HFFc6 (cell line): ENCODE results near the gene CDC20. TPM values are rescaled to one million over a fixed set of nuclear protein-coding genes. Genes with fewer than 3 reads are reported as not detected.

Experiments
- DNase-seq: peaks from one replicate; pipeline ENCODE4 v3.0.0-alpha.2; 2018
- H3K27ac Mint-ChIP-seq: 2 replicates; pipeline ENCODE4 v1.8.0; 2020; ENCODE audit warnings: mild to moderate bottlenecking, mixed read lengths
- H3K27me3 Mint-ChIP-seq: 2 replicates; pipeline ENCODE4 v1.8.0; 2021; ENCODE audit warnings: mild to moderate bottlenecking, moderate library complexity, mixed read lengths; ENCODE audit not compliant: insufficient read depth
- H3K36me3 Mint-ChIP-seq: 2 replicates; pipeline ENCODE4 v1.8.0; 2021; ENCODE audit warnings: low read depth, mixed read lengths
- H3K4me1 Mint-ChIP-seq: 2 replicates; pipeline ENCODE4 v1.8.0; 2020; ENCODE audit warnings: low read depth, mixed read lengths
- H3K4me3 Mint-ChIP-seq: 2 replicates; pipeline ENCODE4 v1.8.0; 2020; ENCODE audit warnings: mild to moderate bottlenecking, moderate library complexity, mixed read lengths
- H3K9me3 Mint-ChIP-seq: 2 replicates; pipeline ENCODE4 v1.8.0; 2020; ENCODE audit warnings: mild to moderate bottlenecking, mixed read lengths
- CTCF ChIP-seq: fragments of 200-600 bp; sonication (generic); IDR thresholded peaks from 2 replicates; pipeline ENCODE4 v1.5.0; 2021; ENCODE audit warnings: antibody characterized with exemption, mild to moderate bottlenecking
- total RNA-seq, 6 experiments: library from RNA; stranded (reverse); fragmentation: NEBNext Ultra II Directional; extraction: Animal tissue kit (Norgen Biotek cat#: 25700); gene quantifications; 2 replicates in 1 of 6; 3 replicates in 5 of 6; pipeline ENCODE4 v1.2.3, GENCODE V29; 2021

CDC20 gene
- total RNA-seq, 6 experiments from 2014 or later: 87.0 to 221 (median 183) TPM

- Mint-ChIP-seq H3K36me3 (peaks cover 5% of the 10 kb centered on the region; the same call in 1 of the 2 replicates), H3K27ac (no peak overlapping the region)
Observed at GRCh38 chr1:43352881-43353280, 5.9 kb upstream of the CDC20 start.

GRCh38 chr1:43354471-43354870, 4.3 kb upstream of the CDC20 start:
- Mint-ChIP-seq H3K27me3 (peaks cover 8% of the 10 kb centered on the region), H3K27ac (no peak overlapping the region), H3K4me1 (peaks cover 41% of the 10 kb centered on the region), H3K36me3 (peaks cover 7% of the 10 kb centered on the region; the same call in 1 of the 2 replicates), H3K4me3 (no peak overlapping the region), H3K9me3 (no peaks in the 10 kb centered on the region)
- no peak for DNase-seq
- no peak for TF ChIP-seq CTCF

More at GRCh38 chr1:43352881-43353280, 5.9 kb upstream of the CDC20 start:
- Mint-ChIP-seq H3K4me3 (no peak overlapping the region), H3K4me1 (peaks cover 43% of the 10 kb centered on the region), H3K27me3 (peaks cover 15% of the 10 kb centered on the region), H3K9me3 (no peaks in the 10 kb centered on the region)
- no peak for TF ChIP-seq CTCF
- DNase-seq: no peak

DNA sequence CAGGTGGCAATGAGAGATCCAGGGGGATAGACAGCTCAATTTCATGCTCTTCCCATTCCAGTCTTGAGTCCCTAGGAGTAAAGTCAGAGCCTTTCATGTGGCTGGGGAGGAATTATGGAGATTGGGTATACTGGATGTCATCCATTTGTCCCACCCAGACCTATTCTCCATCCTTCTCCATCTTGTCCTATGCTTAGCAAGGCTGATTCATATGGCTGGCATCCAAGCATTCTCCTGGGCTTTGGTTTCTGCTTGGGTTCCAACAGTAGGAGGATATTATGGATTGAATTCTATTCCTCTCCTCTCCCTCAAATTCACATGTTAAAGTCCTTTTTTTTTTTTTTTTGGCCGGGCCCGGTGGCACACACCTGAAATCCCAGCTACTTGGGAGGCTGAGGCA, 3.8 kb upstream of the CDC20 start:
- H3K36me3 Mint-ChIP-seq: peaks cover 11% of the 10 kb centered on the region; the same call in 1 of the 2 replicates
- peaks cover 8% of the 10 kb centered on the region; the same call in 1 of the 2 replicates for H3K27me3 Mint-ChIP-seq
- no peak for TF ChIP-seq CTCF
- H3K4me1 Mint-ChIP-seq: peaks cover 41% of the 10 kb centered on the region
- no peaks in the 10 kb centered on the region for H3K9me3 Mint-ChIP-seq
- no peak overlapping the region for H3K27ac Mint-ChIP-seq
- no peak for DNase-seq
- no peak overlapping the region for H3K4me3 Mint-ChIP-seq

- H3K27me3 Mint-ChIP-seq: peaks cover 10% of the 10 kb centered on the region
- H3K4me3 Mint-ChIP-seq: peak overlapping the region; percentile 95; the same call in 1 of the 2 replicates
- no peaks in the 10 kb centered on the region for H3K9me3 Mint-ChIP-seq
- no peak for TF ChIP-seq CTCF
- H3K27ac Mint-ChIP-seq: peak overlapping the region; percentile 95; the same call in 1 of the 2 replicates
- peaks cover 35% of the 10 kb centered on the region for H3K36me3 Mint-ChIP-seq
- DNase-seq: no peak
- H3K4me1 Mint-ChIP-seq: peaks cover 59% of the 10 kb centered on the region
Observed at GRCh38 chr1:43357251-43357650, 1.5 kb upstream of the CDC20 start.

- Mint-ChIP-seq H3K27me3 (peaks cover 6% of the 10 kb centered on the region), H3K27ac (peak overlapping the region; percentile 95), H3K4me1 (peaks cover 68% of the 10 kb centered on the region), H3K36me3 (peaks cover 44% of the 10 kb centered on the region), H3K4me3 (peak overlapping the region; percentile 95), H3K9me3 (no peaks in the 10 kb centered on the region)
- TF ChIP-seq CTCF: peak; percentile 73
- DNase-seq: peak; percentile 38
Observed at GRCh38 chr1:43358121-43358745, 548 bp upstream of the CDC20 start.
